ENCODE data around the gene CTIF.
A peak's percentile ranks its signal among the peaks of the same experiment; 100 is the strongest.

The CTIF gene

GRCh38 chr18:48533340-48534070 is 5.3 kb upstream of the CTIF start:
- DNase-seq: no peak

GRCh38 chr18:48534364-48534763 is 4.5 kb upstream of the CTIF start:
- peak; percentile 66 for DNase-seq

GRCh38 chr18:48535956-48536355 is 2.9 kb upstream of the CTIF start:
- DNase-seq: no peak

- DNase-seq: no peak
These were observed 2.3 kb upstream of the CTIF start for GRCh38 chr18:48536516-48536915.

- DNase-seq: peak; percentile 43
These were observed 797 bp downstream of the CTIF start for GRCh38 chr18:48539406-48540250.

GRCh38 chr18:48540251-48541025 is 1.6 kb downstream of the CTIF start:
- DNase-seq: peak; percentile 65

GRCh38 chr18:48541026-48541746 is 2.4 kb downstream of the CTIF start:
- peak; percentile 80 for DNase-seq

GRCh38 chr18:48541747-48542400 is 3.0 kb downstream of the CTIF start:
- no peak for DNase-seq

GRCh38 chr18:48542513-48543181 is 3.8 kb downstream of the CTIF start:
- no peak for DNase-seq

- peak; percentile 31 for DNase-seq
These were observed 4.4 kb downstream of the CTIF start for GRCh38 chr18:48543228-48543627.

GRCh38 chr18:48544116-48544515 is 5.3 kb downstream of the CTIF start:
- no peak for DNase-seq

GRCh38 chr18:48544661-48545415 is 6.0 kb downstream of the CTIF start:
- DNase-seq: no peak

GRCh38 chr18:48545757-48546321 is 7.0 kb downstream of the CTIF start:
- peak; percentile 83 for DNase-seq

GRCh38 chr18:48546396-48546795 is 7.6 kb downstream of the CTIF start:
- DNase-seq: peak; percentile 94

GRCh38 chr18:48547531-48547981 is 8.7 kb downstream of the CTIF start:
- no peak for DNase-seq

- peak; percentile 86 for DNase-seq
These were observed 9.4 kb downstream of the CTIF start for GRCh38 chr18:48548011-48548771.

GRCh38 chr18:48548921-48549320 is 10.1 kb downstream of the CTIF start:
- no peak for DNase-seq

GRCh38 chr18:48550101-48550729 is 11.4 kb downstream of the CTIF start:
- no peak for DNase-seq

- no peak for DNase-seq
These were observed 12.3 kb downstream of the CTIF start for GRCh38 chr18:48551100-48551499.
